ENCODE results near the gene SCN11A. TPM values are rescaled to one million over a fixed set of nuclear protein-coding genes. Genes with fewer than 3 reads are reported as not detected.

SCN11A gene
- total RNA-seq, 1 experiment from 2014 or later: not detected

GRCh38 chr3:39053696-39054095, 2.0 kb upstream of the SCN11A start:
- peaks cover 44% of the 10 kb centered on the region for H3K79me2 ChIP-seq (ENCODE audit: low read length)
- POLR2A ChIA-PET (ENCODE audit: unreplicated experiment): no interaction called here
- no peaks in the 10 kb centered on the region for H4K20me1 ChIP-seq (ENCODE audit: low read length)
- no peak for ATAC-seq
- no peak overlapping the region for H3K9ac ChIP-seq (ENCODE audit: low read length)
- H3K4me3 ChIP-seq (ENCODE audit: low read length): no peak overlapping the region
- no peaks in the 10 kb centered on the region for H3K9me3 ChIP-seq (ENCODE audit: low read length)
- BruUV-seq (replicated peaks): no TSS peak
- H3K4me2 ChIP-seq (ENCODE audit: low read length): no peak overlapping the region
- TF ChIP-seq EZH2phosphoT487 (IDR thresholded peaks at IDR 0.05; ENCODE audit: borderline replicate concordance, low read length): no peak
- TF ChIP-seq, protein P1, sequence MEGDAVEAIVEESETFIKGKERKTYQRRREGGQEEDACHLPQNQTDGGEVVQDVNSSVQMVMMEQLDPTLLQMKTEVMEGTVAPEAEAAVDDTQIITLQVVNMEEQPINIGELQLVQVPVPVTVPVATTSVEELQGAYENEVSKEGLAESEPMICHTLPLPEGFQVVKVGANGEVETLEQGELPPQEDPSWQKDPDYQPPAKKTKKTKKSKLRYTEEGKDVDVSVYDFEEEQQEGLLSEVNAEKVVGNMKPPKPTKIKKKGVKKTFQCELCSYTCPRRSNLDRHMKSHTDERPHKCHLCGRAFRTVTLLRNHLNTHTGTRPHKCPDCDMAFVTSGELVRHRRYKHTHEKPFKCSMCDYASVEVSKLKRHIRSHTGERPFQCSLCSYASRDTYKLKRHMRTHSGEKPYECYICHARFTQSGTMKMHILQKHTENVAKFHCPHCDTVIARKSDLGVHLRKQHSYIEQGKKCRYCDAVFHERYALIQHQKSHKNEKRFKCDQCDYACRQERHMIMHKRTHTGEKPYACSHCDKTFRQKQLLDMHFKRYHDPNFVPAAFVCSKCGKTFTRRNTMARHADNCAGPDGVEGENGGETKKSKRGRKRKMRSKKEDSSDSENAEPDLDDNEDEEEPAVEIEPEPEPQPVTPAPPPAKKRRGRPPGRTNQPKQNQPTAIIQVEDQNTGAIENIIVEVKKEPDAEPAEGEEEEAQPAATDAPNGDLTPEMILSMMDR (conservative IDR thresholded peaks at IDR 0.05; ENCODE audit: low read depth, low read length): no peak
- TF ChIP-seq EZH2 (IDR thresholded peaks at IDR 0.05; ENCODE audit: low read length, unreplicated experiment): no peak
- no peak overlapping the region for H3K27ac ChIP-seq (ENCODE audit: low read length)
- DNase-seq: no peak
- CTCF ChIA-PET: no interaction called here
- H3K9me2 ChIP-seq (replicated peaks; ENCODE audit: low read length): no peaks in the 10 kb centered on the region
- H3K36me3 ChIP-seq (ENCODE audit: low read depth, low read length): no peaks in the 10 kb centered on the region
- intact Hi-C loops (cut with micrococcal nuclease): no loop called here
- H3K4me1 ChIP-seq (ENCODE audit: insufficient read depth, low read length): peaks cover 8% of the 10 kb centered on the region
- H2AFZ ChIP-seq (ENCODE audit: low read length): no peak overlapping the region
- no peaks in the 10 kb centered on the region for H3F3A ChIP-seq (ENCODE audit: low read length, unreplicated experiment)
- no peaks in the 10 kb centered on the region for H3K27me3 ChIP-seq (ENCODE audit: low read length)

DNA sequence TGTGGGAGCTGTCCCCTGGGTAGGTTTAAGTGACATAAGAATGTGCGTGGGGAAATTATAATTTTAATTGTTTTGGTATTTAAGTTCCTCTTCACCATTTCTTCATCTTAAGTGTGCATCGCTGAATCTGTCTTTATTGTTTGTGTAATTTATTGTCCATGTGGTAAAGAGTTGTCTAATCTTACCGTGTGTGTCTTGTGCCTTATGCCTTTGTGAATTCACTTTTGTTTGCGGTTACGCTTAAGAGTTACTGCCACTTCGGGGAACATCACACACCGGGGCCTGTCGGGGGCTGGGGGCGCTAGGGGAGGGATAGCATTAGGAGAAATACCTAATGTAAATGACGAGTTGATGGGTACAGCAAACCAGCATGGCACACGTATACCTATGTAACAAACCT, 839 bp upstream of the SCN11A start:
- Histone ChIP-seq H3K27me3 (ENCODE audit: low read length) (no peaks in the 10 kb centered on the region), H3K27ac (ENCODE audit: low read length) (no peak overlapping the region), H4K20me1 (ENCODE audit: low read length) (no peaks in the 10 kb centered on the region), H3K9me2 (replicated peaks; ENCODE audit: low read length) (no peaks in the 10 kb centered on the region), H3K4me3 (ENCODE audit: low read length) (peak overlapping the region; percentile 95), H3K4me1 (ENCODE audit: insufficient read depth, low read length) (peaks cover 8% of the 10 kb centered on the region), H3K9me3 (ENCODE audit: low read length) (no peaks in the 10 kb centered on the region), H3F3A (ENCODE audit: low read length, unreplicated experiment) (no peaks in the 10 kb centered on the region), H3K79me2 (ENCODE audit: low read length) (peaks cover 44% of the 10 kb centered on the region), H2AFZ (ENCODE audit: low read length) (peak overlapping the region; percentile 92), H3K4me2 (ENCODE audit: low read length) (peak overlapping the region; percentile 90), H3K36me3 (ENCODE audit: low read depth, low read length) (no peaks in the 10 kb centered on the region), H3K9ac (ENCODE audit: low read length) (peak overlapping the region; percentile 90)
- POLR2A ChIA-PET (ENCODE audit: unreplicated experiment): no interaction called here
- DNase-seq (peak; percentile 9), ATAC-seq (peak; percentile 1; the same call in 1 of the 2 replicates)
- CTCF ChIA-PET: no interaction called here
- intact Hi-C loops (cut with micrococcal nuclease): no loop called here
- TF ChIP-seq EZH2phosphoT487 (IDR thresholded peaks at IDR 0.05; ENCODE audit: borderline replicate concordance, low read length) (no peak), EZH2 (IDR thresholded peaks at IDR 0.05; ENCODE audit: low read length, unreplicated experiment) (no peak)
- TF ChIP-seq, protein P1 (conservative IDR thresholded peaks at IDR 0.05; ENCODE audit: low read depth, low read length): no peak
- BruUV-seq (replicated peaks): no TSS peak

DNA sequence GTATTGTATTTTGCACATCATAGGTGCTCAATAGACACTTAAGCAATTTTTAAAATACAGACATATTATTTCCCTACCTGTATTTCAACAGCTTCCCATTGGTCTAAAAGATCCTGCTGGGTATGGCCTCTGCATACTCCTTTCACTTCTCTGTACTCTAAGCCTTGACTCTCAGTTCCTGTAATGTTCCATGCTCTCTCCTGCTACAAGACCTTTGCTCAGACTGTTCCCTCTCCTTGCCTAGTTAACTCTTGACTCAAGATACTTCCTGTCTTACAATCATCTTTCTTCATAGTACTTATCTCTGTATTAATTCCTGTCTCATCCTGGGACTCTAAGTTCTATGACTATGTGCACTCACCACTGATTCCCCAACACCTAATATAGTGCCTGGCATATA, 1.7 kb downstream of the SCN11A start:
- BruUV-seq (replicated peaks): no TSS peak
- Histone ChIP-seq H3K9me2 (replicated peaks; ENCODE audit: low read length) (no peaks in the 10 kb centered on the region), H3K79me2 (ENCODE audit: low read length) (peaks cover 31% of the 10 kb centered on the region), H3K4me1 (ENCODE audit: insufficient read depth, low read length) (peaks cover 8% of the 10 kb centered on the region), H3K4me3 (ENCODE audit: low read length) (no peak overlapping the region), H3K9me3 (ENCODE audit: low read length) (no peaks in the 10 kb centered on the region), H3K4me2 (ENCODE audit: low read length) (no peak overlapping the region), H2AFZ (ENCODE audit: low read length) (no peak overlapping the region), H3K27me3 (ENCODE audit: low read length) (no peaks in the 10 kb centered on the region), H3K27ac (ENCODE audit: low read length) (no peak overlapping the region), H3K9ac (ENCODE audit: low read length) (no peak overlapping the region), H3F3A (ENCODE audit: low read length, unreplicated experiment) (no peaks in the 10 kb centered on the region), H3K36me3 (ENCODE audit: low read depth, low read length) (no peaks in the 10 kb centered on the region), H4K20me1 (ENCODE audit: low read length) (no peaks in the 10 kb centered on the region)
- intact Hi-C loops (cut with micrococcal nuclease): no loop called here
- ChIA-PET CTCF (no interaction called here), POLR2A (ENCODE audit: unreplicated experiment) (no interaction called here)
- TF ChIP-seq EZH2phosphoT487 (IDR thresholded peaks at IDR 0.05; ENCODE audit: borderline replicate concordance, low read length) (no peak), EZH2 (IDR thresholded peaks at IDR 0.05; ENCODE audit: low read length, unreplicated experiment) (no peak)
- TF ChIP-seq, protein P1 (conservative IDR thresholded peaks at IDR 0.05; ENCODE audit: low read depth, low read length): no peak
- no peak for ATAC-seq
- no peak for DNase-seq
